ENCODE data around the gene DCLRE1B. TPM values are rescaled to one million over a fixed set of nuclear protein-coding genes. Genes with fewer than 3 reads are reported as not detected.

DCLRE1B gene
- total RNA-seq, 1 donor from 2014 or later, result 7.8 TPM

DNA sequence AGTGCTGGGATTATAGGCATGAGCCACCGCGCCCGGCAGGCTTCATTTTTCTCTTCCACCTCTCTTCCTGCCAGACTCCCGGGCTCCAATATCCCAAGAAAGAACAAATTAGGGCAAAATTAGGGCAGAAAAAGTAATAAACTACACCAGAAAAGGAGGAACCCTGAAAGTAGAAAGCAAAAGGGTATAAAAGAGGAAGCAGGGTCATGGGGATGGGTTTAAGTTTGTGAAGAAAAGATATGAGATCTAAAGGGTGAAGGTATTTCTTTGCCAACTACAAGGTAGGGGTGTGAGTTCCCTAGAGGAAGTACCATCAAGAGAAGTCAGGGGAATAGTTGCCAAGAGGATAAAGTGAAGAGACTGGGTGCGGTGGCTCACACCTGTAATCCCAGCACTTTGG is 43.5 kb upstream of the DCLRE1B start:
- Histone ChIP-seq H3K27ac (ENCODE audit: low read depth, low read length) (no peak overlapping the region), H3K36me3 (ENCODE audit: insufficient read depth, low read length) (no peaks in the 10 kb centered on the region), H3K9me3 (ENCODE audit: insufficient read depth, low read depth, low read length) (no peaks in the 10 kb centered on the region), H3K9ac (ENCODE audit: low read length) (no peak overlapping the region), H3K4me2 (ENCODE audit: low read length) (no peak overlapping the region), H2AFZ (ENCODE audit: low read depth, low read length) (no peak overlapping the region), H4K20me1 (ENCODE audit: insufficient read depth, low read length) (no peaks in the 10 kb centered on the region), H3K79me2 (ENCODE audit: insufficient read depth, low read length) (no peaks in the 10 kb centered on the region), H3K4me1 (ENCODE audit: insufficient read depth, low read length) (peaks cover 16% of the 10 kb centered on the region), H3K27me3 (ENCODE audit: insufficient read depth, low read length) (no peaks in the 10 kb centered on the region), H3K4me3 (ENCODE audit: insufficient read depth, low read depth, low read length) (no peak overlapping the region)
- DNase-seq (ENCODE audit: low read depth), result no peak
- H3K9me3 Mint-ChIP-seq (ENCODE audit: unreplicated experiment), result no peaks in the 10 kb centered on the region
- no peak overlapping the region for H3K4me3 Mint-ChIP-seq (ENCODE audit: unreplicated experiment)
- no peak for FAIRE-seq
- TF ChIP-seq EZH2 (IDR thresholded peaks at IDR 0.05; ENCODE audit: insufficient read depth, low read length), result no peak
- TF ChIP-seq, protein P1, sequence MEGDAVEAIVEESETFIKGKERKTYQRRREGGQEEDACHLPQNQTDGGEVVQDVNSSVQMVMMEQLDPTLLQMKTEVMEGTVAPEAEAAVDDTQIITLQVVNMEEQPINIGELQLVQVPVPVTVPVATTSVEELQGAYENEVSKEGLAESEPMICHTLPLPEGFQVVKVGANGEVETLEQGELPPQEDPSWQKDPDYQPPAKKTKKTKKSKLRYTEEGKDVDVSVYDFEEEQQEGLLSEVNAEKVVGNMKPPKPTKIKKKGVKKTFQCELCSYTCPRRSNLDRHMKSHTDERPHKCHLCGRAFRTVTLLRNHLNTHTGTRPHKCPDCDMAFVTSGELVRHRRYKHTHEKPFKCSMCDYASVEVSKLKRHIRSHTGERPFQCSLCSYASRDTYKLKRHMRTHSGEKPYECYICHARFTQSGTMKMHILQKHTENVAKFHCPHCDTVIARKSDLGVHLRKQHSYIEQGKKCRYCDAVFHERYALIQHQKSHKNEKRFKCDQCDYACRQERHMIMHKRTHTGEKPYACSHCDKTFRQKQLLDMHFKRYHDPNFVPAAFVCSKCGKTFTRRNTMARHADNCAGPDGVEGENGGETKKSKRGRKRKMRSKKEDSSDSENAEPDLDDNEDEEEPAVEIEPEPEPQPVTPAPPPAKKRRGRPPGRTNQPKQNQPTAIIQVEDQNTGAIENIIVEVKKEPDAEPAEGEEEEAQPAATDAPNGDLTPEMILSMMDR (IDR thresholded peaks at IDR 0.05; ENCODE audit: insufficient read depth, low read depth, low read length), result no peak
- no peaks in the 10 kb centered on the region for H3K36me3 Mint-ChIP-seq (ENCODE audit: low read depth, unreplicated experiment)
- peaks cover 3% of the 10 kb centered on the region for H3K27me3 Mint-ChIP-seq (ENCODE audit: low read depth, unreplicated experiment)
- H3K4me1 Mint-ChIP-seq (ENCODE audit: low read depth, unreplicated experiment), result peaks cover 17% of the 10 kb centered on the region
- no peak overlapping the region for H3K27ac Mint-ChIP-seq (ENCODE audit: unreplicated experiment)

DNA sequence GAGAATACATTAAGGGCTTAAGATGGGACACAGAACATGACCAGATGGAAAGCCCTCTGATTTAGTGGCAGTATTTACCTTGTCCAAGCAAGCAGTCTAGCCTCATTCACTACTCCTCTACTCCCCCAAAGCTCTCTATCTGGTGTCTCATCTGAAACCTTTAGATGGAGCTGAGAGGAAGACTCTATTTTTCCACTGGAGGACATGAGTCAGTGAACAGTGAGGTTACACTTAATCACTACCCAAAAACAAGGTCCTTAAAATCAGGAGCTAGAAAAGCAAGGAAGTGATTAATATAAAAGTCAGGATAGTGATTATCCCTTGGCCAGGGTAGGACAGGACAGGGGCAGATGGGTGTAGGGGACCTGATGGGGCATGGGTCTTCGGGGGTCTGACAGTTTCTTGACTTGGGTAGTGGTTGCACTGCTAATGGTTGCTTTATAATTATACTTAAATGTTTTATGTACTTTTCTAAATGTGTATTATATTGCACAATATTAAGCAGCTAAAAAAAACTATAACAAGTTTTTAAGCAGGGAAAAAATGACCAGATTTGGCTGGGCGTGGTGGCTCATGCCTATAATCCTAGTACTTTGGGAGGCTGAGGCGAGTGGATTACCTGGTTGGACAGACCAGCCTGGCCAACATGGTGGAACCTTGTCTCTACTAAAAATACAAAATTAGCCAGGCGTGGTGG is 36.6 kb upstream of the DCLRE1B start:
- H3K27ac Mint-ChIP-seq (ENCODE audit: unreplicated experiment), result no peak overlapping the region
- H2AFZ ChIP-seq (ENCODE audit: low read depth, low read length), result no peak overlapping the region
- no peak for FAIRE-seq
- H3K27me3 Mint-ChIP-seq (ENCODE audit: low read depth, unreplicated experiment), result peaks cover under 1% of the 10 kb centered on the region
- no peaks in the 10 kb centered on the region for H3K9me3 ChIP-seq (ENCODE audit: insufficient read depth, low read depth, low read length)
- H3K9me3 Mint-ChIP-seq (ENCODE audit: unreplicated experiment), result no peaks in the 10 kb centered on the region
- peaks cover 11% of the 10 kb centered on the region for H3K4me1 ChIP-seq (ENCODE audit: insufficient read depth, low read length)
- no peak for TF ChIP-seq EZH2 (IDR thresholded peaks at IDR 0.05; ENCODE audit: insufficient read depth, low read length)
- TF ChIP-seq, protein P1 (IDR thresholded peaks at IDR 0.05; ENCODE audit: insufficient read depth, low read depth, low read length), result no peak
- no peaks in the 10 kb centered on the region for H3K36me3 ChIP-seq (ENCODE audit: insufficient read depth, low read length)
- H3K4me2 ChIP-seq (ENCODE audit: low read length), result peak overlapping the region; percentile 24
- H3K27me3 ChIP-seq (ENCODE audit: insufficient read depth, low read length), result no peaks in the 10 kb centered on the region
- H3K79me2 ChIP-seq (ENCODE audit: insufficient read depth, low read length), result no peaks in the 10 kb centered on the region
- peaks cover 13% of the 10 kb centered on the region for H3K4me1 Mint-ChIP-seq (ENCODE audit: low read depth, unreplicated experiment)
- no peak overlapping the region for H3K4me3 Mint-ChIP-seq (ENCODE audit: unreplicated experiment)
- H3K36me3 Mint-ChIP-seq (ENCODE audit: low read depth, unreplicated experiment), result no peaks in the 10 kb centered on the region
- DNase-seq (ENCODE audit: low read depth), result peak; percentile 67
- H4K20me1 ChIP-seq (ENCODE audit: insufficient read depth, low read length), result no peaks in the 10 kb centered on the region
- H3K4me3 ChIP-seq (ENCODE audit: insufficient read depth, low read depth, low read length), result no peak overlapping the region
- no peak overlapping the region for H3K9ac ChIP-seq (ENCODE audit: low read length)
- peak overlapping the region; percentile 29 for H3K27ac ChIP-seq (ENCODE audit: low read depth, low read length)

DNA sequence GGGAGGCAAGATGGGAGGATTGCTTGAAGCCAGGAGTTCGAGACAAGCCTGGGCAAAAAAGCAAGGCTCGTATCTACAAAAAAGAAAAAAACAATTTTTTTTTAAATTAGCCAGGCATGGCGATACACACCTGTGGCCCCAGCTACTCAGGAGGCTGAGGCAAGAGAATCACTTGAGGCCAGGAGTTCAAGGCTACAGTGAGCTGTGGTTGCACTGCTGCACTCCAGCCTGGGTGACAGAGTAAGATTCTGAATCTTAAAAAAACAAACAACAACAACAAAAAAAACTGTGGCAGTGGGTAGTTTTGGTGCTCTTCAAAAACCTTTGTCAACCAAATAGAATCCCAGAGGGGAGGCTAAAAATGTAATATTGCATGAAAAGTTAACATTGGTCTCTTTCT is 34.3 kb upstream of the DCLRE1B start:
- Histone ChIP-seq H3K4me1 (ENCODE audit: insufficient read depth, low read length) (peaks cover 16% of the 10 kb centered on the region), H3K4me2 (ENCODE audit: low read length) (no peak overlapping the region), H3K9me3 (ENCODE audit: insufficient read depth, low read depth, low read length) (no peaks in the 10 kb centered on the region), H3K4me3 (ENCODE audit: insufficient read depth, low read depth, low read length) (no peak overlapping the region), H3K36me3 (ENCODE audit: insufficient read depth, low read length) (no peaks in the 10 kb centered on the region), H4K20me1 (ENCODE audit: insufficient read depth, low read length) (no peaks in the 10 kb centered on the region), H3K27ac (ENCODE audit: low read depth, low read length) (no peak overlapping the region), H3K79me2 (ENCODE audit: insufficient read depth, low read length) (no peaks in the 10 kb centered on the region), H2AFZ (ENCODE audit: low read depth, low read length) (no peak overlapping the region), H3K27me3 (ENCODE audit: insufficient read depth, low read length) (no peaks in the 10 kb centered on the region), H3K9ac (ENCODE audit: low read length) (no peak overlapping the region)
- Mint-ChIP-seq H3K4me3 (ENCODE audit: unreplicated experiment) (no peak overlapping the region), H3K27me3 (ENCODE audit: low read depth, unreplicated experiment) (peaks cover 3% of the 10 kb centered on the region), H3K4me1 (ENCODE audit: low read depth, unreplicated experiment) (peaks cover 13% of the 10 kb centered on the region), H3K36me3 (ENCODE audit: low read depth, unreplicated experiment) (no peaks in the 10 kb centered on the region), H3K9me3 (ENCODE audit: unreplicated experiment) (no peaks in the 10 kb centered on the region), H3K27ac (ENCODE audit: unreplicated experiment) (no peak overlapping the region)
- DNase-seq (ENCODE audit: low read depth) (no peak), FAIRE-seq (no peak)
- TF ChIP-seq, protein P1 (IDR thresholded peaks at IDR 0.05; ENCODE audit: insufficient read depth, low read depth, low read length), result no peak
- TF ChIP-seq EZH2 (IDR thresholded peaks at IDR 0.05; ENCODE audit: insufficient read depth, low read length), result no peak

Measured in astrocyte (in vitro differentiated cells and primary cell).